Measurements from ENCODE around the gene TGM1. TPM values are rescaled to one million over a fixed set of nuclear protein-coding genes. Genes with fewer than 3 reads are reported as not detected.

The TGM1 gene
- total and polyA plus RNA-seq, 4 donors = 0.28 to 1.5 (median 0.76) TPM

GRCh38 chr14:24213866-24214662 lies 48.9 kb downstream of the TGM1 start:
- Histone ChIP-seq H3K36me3 (ENCODE audit: control insufficient read depth in 4 of 4, insufficient read depth in 3 of 4, low read depth in 1 of 4, low read length in 3 of 4) (peaks cover 6 to 23% (median 16%) of the 10 kb centered on the region in 4 donors), H3K4me3 (ENCODE audit: low read depth in 1 of 3, low read length in 3 of 3) (no peak overlapping the region), H3K4me1 (ENCODE audit: control insufficient read depth in 4 of 4, insufficient read depth in 4 of 4, low read length in 3 of 4) (peaks cover 0 to 23% (median 8%) of the 10 kb centered on the region in 4 donors), H3K27ac (ENCODE audit: low read depth in 1 of 2, low read length in 2 of 2) (peak overlapping the region; percentile 90 to 91), H3K9me3 (ENCODE audit: control insufficient read depth in 4 of 4, low read length in 3 of 4) (no peaks in the 10 kb centered on the region), H3K9ac (ENCODE audit: low read depth in 1 of 2, low read length in 2 of 2) (peak overlapping the region in 1 of 2 donors; percentile 26), H3K27me3 (ENCODE audit: control insufficient read depth in 4 of 4, insufficient read depth in 4 of 4, low read length in 3 of 4) (no peaks in the 10 kb centered on the region)
- 95% methylated on average over 7 of the region's 7 CpGs for WGBS
- no peak for DNase-seq (ENCODE audit: low spot score)
- TF ChIP-seq REST (IDR thresholded peaks at IDR 0.05) = no peak
- TF ChIP-seq HNF4A (conservative IDR thresholded peaks at IDR 0.05) = no peak
- no peak for TF ChIP-seq SP1 (IDR thresholded peaks at IDR 0.05)
- TF ChIP-seq FOXA2 (IDR thresholded peaks at IDR 0.05) = no peak
- TF ChIP-seq NR2F2 (IDR thresholded peaks at IDR 0.05) = no peak
- TF ChIP-seq TAF1 (conservative IDR thresholded peaks at IDR 0.05) = no peak
- no peak for TF ChIP-seq EGR1 (IDR thresholded peaks at IDR 0.05; ENCODE audit: low read depth in 2 of 2)
- no peak for TF ChIP-seq FOXA1 (IDR thresholded peaks at IDR 0.05)
- TF ChIP-seq RXRA (IDR thresholded peaks at IDR 0.05) = no peak

GRCh38 chr14:24212924-24213865 lies 49.8 kb downstream of the TGM1 start, which contains the start of gene CHMP4A:
Gene CHMP4A (minus strand): TSS chr14:24213488. CDS start chr14:24213439, 49 bp downstream.
- DNase-seq (ENCODE audit: low spot score) = peak; percentile 87
- Histone ChIP-seq H3K4me3 (ENCODE audit: low read depth in 1 of 3, low read length in 3 of 3) (peak within 1 kb of the TSS; percentile 67 to 84 (median 69)), H3K27ac (ENCODE audit: low read depth in 1 of 2, low read length in 2 of 2) (peak within 1 kb of the TSS; percentile 90 to 91), H3K9ac (ENCODE audit: low read depth in 1 of 2, low read length in 2 of 2) (peak within 1 kb of the TSS; percentile 57 to 68), H3K4me1 (ENCODE audit: control insufficient read depth in 4 of 4, insufficient read depth in 4 of 4, low read length in 3 of 4) (peaks cover 0 to 23% (median 8%) of the 10 kb centered on the region in 4 donors), H3K36me3 (ENCODE audit: control insufficient read depth in 4 of 4, insufficient read depth in 3 of 4, low read depth in 1 of 4, low read length in 3 of 4) (peaks cover 7 to 24% (median 16%) of the 10 kb centered on the region in 4 donors), H3K9me3 (ENCODE audit: control insufficient read depth in 4 of 4, low read length in 3 of 4) (no peaks in the 10 kb centered on the region), H3K27me3 (ENCODE audit: control insufficient read depth in 4 of 4, insufficient read depth in 4 of 4, low read length in 3 of 4) (no peaks in the 10 kb centered on the region)
- 4% methylated on average over 53 of the region's 53 CpGs for WGBS
- TF ChIP-seq GABPA (IDR thresholded peaks at IDR 0.05 in 1 of 2, conservative IDR thresholded peaks at IDR 0.05 in 1 of 2) = peak in 1 of 2 donors; percentile 78
- no peak for TF ChIP-seq FOXA1 (IDR thresholded peaks at IDR 0.05)
- peak; percentile 18 for TF ChIP-seq REST (IDR thresholded peaks at IDR 0.05)
- TF ChIP-seq HNF4G (IDR thresholded peaks at IDR 0.05) = no peak
- TF ChIP-seq JUND (IDR thresholded peaks at IDR 0.05) = no peak
- TF ChIP-seq HNF4A (conservative IDR thresholded peaks at IDR 0.05) = peak in 1 of 2 donors; percentile 15
- no peak for TF ChIP-seq TAF1 (conservative IDR thresholded peaks at IDR 0.05)
- no peak for TF ChIP-seq EGR1 (IDR thresholded peaks at IDR 0.05; ENCODE audit: low read depth in 2 of 2)
- no peak for TF ChIP-seq CTCF (IDR thresholded peaks at IDR 0.05; ENCODE audit: low read depth, low read length, missing input control)
- TF ChIP-seq FOXA2 (IDR thresholded peaks at IDR 0.05) = no peak
- TF ChIP-seq RAD21 (IDR thresholded peaks at IDR 0.05) = peak in 1 of 2 donors; percentile 34
- TF ChIP-seq MAX (IDR thresholded peaks at IDR 0.05) = no peak
- peak; percentile 56 for TF ChIP-seq ATF3 (IDR thresholded peaks at IDR 0.05)
- TF ChIP-seq YY1 (IDR thresholded peaks at IDR 0.05) = peak; percentile 90

All from liver (tissue), 9 donors.